IMR-90 (cell line): ENCODE measurements around the gene JAKMIP2. TPM values are rescaled to one million over a fixed set of nuclear protein-coding genes. Genes with fewer than 3 reads are reported as not detected.

Experiments used
- ATAC-seq: fragments of 200-7000 bp; cut with Tn5 transposase; 2 replicates; pipeline ENCODE4 v1.9.1; 2020; ENCODE audit warnings: low read depth, mild to moderate bottlenecking, moderate library complexity
- BruUV-seq: library from RNA; stranded (reverse); fragments of 400-500 nt; replicated peaks from 2 replicates; lab custom pipeline; 2021; lab: Mats Ljungman, UMichigan
- CTCF ChIA-PET: fragments of 300-600 bp; formaldehyde crosslinking; extraction: SDS; loops from one replicate; lab custom pipeline; 2021; ENCODE audit warnings: antibody characterized with exemption; lab: Yijun Ruan, JAX
- POLR2A ChIA-PET: fragments of 300-600 bp; sonication (Branson Sonifier 250); formaldehyde crosslinking; loops from one replicate; lab custom pipeline; 2022; ENCODE audit warnings: antibody characterized with exemption; ENCODE audit not compliant: unreplicated experiment; lab: Charles Lee
- DNase-seq: peaks from one replicate; pipeline ENCODE4 v3.0.0; 2013
- H2AFZ ChIP-seq: replicated peaks from 2 replicates; pipeline ENCODE3; 2013; ENCODE audit warnings: low read length, mild to moderate bottlenecking; ENCODE audit not compliant: poor library complexity
- H2AK5ac ChIP-seq: 2 replicates; pipeline ENCODE4 v1.6.1; 2013; ENCODE audit warnings: low read depth, low read length, inconsistent platforms
- H2AK9ac ChIP-seq: replicated peaks from 2 replicates; pipeline ENCODE3; 2013; ENCODE audit warnings: mild to moderate bottlenecking, low read depth, low read length, moderate library complexity; ENCODE audit not compliant: poor library complexity
- H2BK120ac ChIP-seq: 2 replicates; pipeline ENCODE4 v1.6.1; 2013; ENCODE audit warnings: low read depth, low read length, inconsistent platforms
- H2BK15ac ChIP-seq: 3 replicates; pipeline ENCODE4 v1.6.1; 2013; ENCODE audit warnings: low read depth, low read length, inconsistent platforms
- H2BK20ac ChIP-seq: 2 replicates; pipeline ENCODE4 v1.6.1; 2013; ENCODE audit warnings: low read depth, mild to moderate bottlenecking, inconsistent platforms, low read length, moderate library complexity
- H2BK5ac ChIP-seq: 2 replicates; pipeline ENCODE4 v1.6.1; 2013; ENCODE audit warnings: mild to moderate bottlenecking, low read depth, low read length, inconsistent platforms; ENCODE audit not compliant: poor library complexity, severe bottlenecking
- H3K14ac ChIP-seq: replicated peaks from 2 replicates; pipeline ENCODE4 v1.6.1; 2013; ENCODE audit warnings: low read depth, low read length, inconsistent platforms
- H3K18ac ChIP-seq: 2 replicates; pipeline ENCODE4 v1.6.1; 2013; ENCODE audit warnings: low read depth, low read length, control low read depth
- H3K23ac ChIP-seq: 2 replicates; pipeline ENCODE4 v1.6.1; 2013; ENCODE audit warnings: low read depth, low read length, inconsistent platforms
- H3K27ac ChIP-seq: 2 replicates; pipeline ENCODE4 v1.5.1; 2013; ENCODE audit warnings: mild to moderate bottlenecking, control low read depth, low read length; ENCODE audit not compliant: insufficient read depth
- H3K27me3 ChIP-seq: 2 replicates; pipeline ENCODE4 v1.6.1; 2013; ENCODE audit warnings: low read length; ENCODE audit not compliant: control insufficient read depth, insufficient read depth
- H3K36me3 ChIP-seq: 2 replicates; pipeline ENCODE4 v1.6.1; 2013; ENCODE audit warnings: low read length, mixed read lengths; ENCODE audit not compliant: control insufficient read depth, insufficient read depth
- H3K4ac ChIP-seq: 2 replicates; pipeline ENCODE4 v1.6.1; 2013; ENCODE audit warnings: low read depth, low read length, inconsistent platforms
- H3K4me1 ChIP-seq: 2 replicates; pipeline ENCODE4 v1.6.1; 2013; ENCODE audit warnings: low read length, mixed read lengths; ENCODE audit not compliant: control insufficient read depth, insufficient read depth
- H3K4me2 ChIP-seq: 2 replicates; pipeline ENCODE4 v1.6.1; 2013; ENCODE audit warnings: low read depth, mild to moderate bottlenecking, control low read depth, low read length, moderate library complexity
- H3K4me3 ChIP-seq: 2 replicates; pipeline ENCODE4 v1.5.1; 2013; ENCODE audit warnings: low read depth, mild to moderate bottlenecking, control low read depth, low read length, moderate library complexity; ENCODE audit not compliant: insufficient read depth
- H3K56ac ChIP-seq: 2 replicates; pipeline ENCODE4 v1.6.1; 2013; ENCODE audit warnings: low read length, inconsistent platforms; ENCODE audit not compliant: insufficient read depth; ENCODE audit errors: extremely low read depth
- H3K79me1 ChIP-seq, 2 experiments: 2 replicates each; pipeline ENCODE4 v1.6.1; 2013; ENCODE audit warnings: low read length in 2 of 2, inconsistent platforms in 1 of 2, low read depth in 1 of 2
- H3K9ac ChIP-seq: 2 replicates; pipeline ENCODE4 v1.6.1; 2013; ENCODE audit warnings: low read depth, low read length, control low read depth
- H3K9me1 ChIP-seq: 2 replicates; pipeline ENCODE4 v1.6.1; 2013; ENCODE audit warnings: low read length, inconsistent platforms; ENCODE audit not compliant: insufficient read depth
- H3K9me3 ChIP-seq: 2 replicates; pipeline ENCODE4 v1.6.1; 2013; ENCODE audit warnings: low read length; ENCODE audit not compliant: control insufficient read depth, insufficient read depth
- H4K20me1 ChIP-seq: 2 replicates; pipeline ENCODE4 v1.6.1; 2013; ENCODE audit warnings: low read length, inconsistent platforms; ENCODE audit not compliant: insufficient read depth
- H4K5ac ChIP-seq: 2 replicates; pipeline ENCODE4 v1.6.1; 2013; ENCODE audit warnings: mild to moderate bottlenecking, low read depth, low read length, control low read depth
- H4K8ac ChIP-seq, 2 experiments: 2 replicates each; pipeline ENCODE4 v1.6.1; 2013; ENCODE audit warnings: low read depth in 2 of 2, low read length in 2 of 2, control low read depth in 1 of 2, inconsistent platforms in 1 of 2
- H4K91ac ChIP-seq: 2 replicates; pipeline ENCODE4 v1.6.1; 2013; ENCODE audit warnings: low read depth, low read length, inconsistent platforms; ENCODE audit not compliant: insufficient read depth
- BHLHE40 ChIP-seq: fragments of 150-350 bp; IDR thresholded peaks from 2 replicates; pipeline ENCODE4 v1.6.1; 2016; ENCODE audit warnings: mild to moderate bottlenecking, low read depth, low read length
- CEBPB ChIP-seq: IDR thresholded peaks from 2 replicates; pipeline ENCODE4 v1.6.1; 2012; ENCODE audit warnings: low read depth, low read length, improper control_type of control experiment
- CHD1 ChIP-seq: IDR thresholded peaks from 2 replicates; pipeline ENCODE4 v1.6.1; 2012; ENCODE audit warnings: low read depth, low read length, improper control_type of control experiment
- CTCF ChIP-seq: conservative IDR thresholded peaks from 2 replicates; pipeline ENCODE4 v1.5.1; 2012; ENCODE audit warnings: mild to moderate bottlenecking, low read depth, low read length, improper control_type of control experiment
- ELK1 ChIP-seq: fragments of 150-350 bp; IDR thresholded peaks from 2 replicates; pipeline ENCODE4 v1.6.1; 2016; ENCODE audit warnings: low read depth, mild to moderate bottlenecking, low read length, moderate library complexity, borderline replicate concordance
- FOS ChIP-seq: fragments of 150-350 bp; IDR thresholded peaks from 2 replicates; pipeline ENCODE4 v1.6.1; 2016; ENCODE audit warnings: low read depth, low read length
- MAFK ChIP-seq: IDR thresholded peaks from 2 replicates; pipeline ENCODE4 v1.6.1; 2012; ENCODE audit warnings: low read depth, low read length, improper control_type of control experiment
- MAZ ChIP-seq: IDR thresholded peaks from 2 replicates; pipeline ENCODE4 v1.6.1; 2012; ENCODE audit warnings: low read depth, mild to moderate bottlenecking, low read length, improper control_type of control experiment, moderate library complexity, borderline replicate concordance
- MXI1 ChIP-seq: IDR thresholded peaks from 2 replicates; pipeline ENCODE4 v1.6.1; 2012; ENCODE audit warnings: low read depth, mild to moderate bottlenecking, low read length, moderate library complexity, borderline replicate concordance
- NFE2L2 ChIP-seq: fragments of 150-350 bp; IDR thresholded peaks from 2 replicates; pipeline ENCODE4 v1.6.1; 2016; ENCODE audit warnings: low read depth, mild to moderate bottlenecking, low read length
- POLR2A ChIP-seq: IDR thresholded peaks from 2 replicates; pipeline ENCODE4 v1.6.1; 2012; ENCODE audit warnings: mild to moderate bottlenecking, low read depth, low read length
- RAD21 ChIP-seq: IDR thresholded peaks from 2 replicates; pipeline ENCODE4 v1.6.1; 2012; ENCODE audit warnings: low read length, improper control_type of control experiment
- RCOR1 ChIP-seq: IDR thresholded peaks from 2 replicates; pipeline ENCODE4 v1.6.1; 2012; ENCODE audit warnings: mild to moderate bottlenecking, low read length, improper control_type of control experiment; ENCODE audit not compliant: insufficient replicate concordance
- RFX5 ChIP-seq: IDR thresholded peaks from 2 replicates; pipeline ENCODE4 v1.8.0; 2012; ENCODE audit warnings: low read depth, mild to moderate bottlenecking, low read length, moderate library complexity
- SMC3 ChIP-seq: fragments of 150-350 bp; IDR thresholded peaks from 2 replicates; pipeline ENCODE4 v1.6.1; 2016; ENCODE audit warnings: low read depth, mild to moderate bottlenecking, antibody characterized with exemption, low read length, moderate library complexity
- USF2 ChIP-seq: fragments of 150-350 bp; IDR thresholded peaks from 2 replicates; pipeline ENCODE4 v1.6.1; 2017; ENCODE audit warnings: mild to moderate bottlenecking, antibody characterized with exemption, low read length, low read depth
- WGBS, 2 experiments: methylation state at CpG; one replicate each; pipeline versions ENCODE4 v1.1.5 to v1.1.7; 2013; ENCODE audit warnings: missing lambda C conversion rate in 2 of 2; ENCODE audit not compliant: insufficient read length in 1 of 2; ENCODE audit errors: extremely low coverage in 2 of 2; 5-methylcytosine and 5-hydroxymethylcytosine counted together
- dilution Hi-C: fragments of 300-500 bp; cut with HindIII; formaldehyde crosslinking; loops from one replicate; pipeline ENCODE4 v1.14.3; 2018; ENCODE audit warnings: low sequenced_read_pairs; ENCODE audit not compliant: unreplicated experiment
- in situ Hi-C: fragments of 300-500 bp; cut with MboI; formaldehyde crosslinking; loops from 3 replicates; pipeline ENCODE4 v1.14.3; 2019; ENCODE audit warnings: low sequenced_read_pairs, inconsistent platforms, mixed read lengths
- intact Hi-C: fragments of 100-400 bp; cut with micrococcal nuclease; formaldehyde crosslinking; loops from 2 replicates; pipeline ENCODE4 v1.10.0; 2022
- polyA plus RNA-seq, 3 experiments: library from polyadenylated mRNA; depleted of rRNA; stranded (reverse); fragments of >200 nt; gene quantifications; 2 replicates each; pipeline ENCODE4 v1.2.3, GENCODE V29; 2012; ENCODE audit warnings: low replicate concordance in 1 of 3
- total RNA-seq: library from RNA; depleted of rRNA; stranded (reverse); fragments of >200 nt; gene quantifications from 2 replicates; pipeline ENCODE4 v1.2.3, GENCODE V29; 2012

The JAKMIP2 gene
- total and polyA plus RNA-seq, 2 of the 4 experiments (the other 2 are of a cell fraction) = under 0.01 TPM; not detected in 1

GRCh38 chr5:147791181-147791580 lies 8.7 kb upstream of the JAKMIP2 start:
- Histone ChIP-seq H2BK120ac (no peak overlapping the region), H3K9ac (no peak overlapping the region), H3K23ac (no peak overlapping the region), H3K9me3 (no peaks in the 10 kb centered on the region), H2BK20ac (no peak overlapping the region), H3K56ac (no peak overlapping the region), H3K27me3 (no peaks in the 10 kb centered on the region), H2AK5ac (no peak overlapping the region), H2AFZ (no peak overlapping the region), H3K4ac (no peak overlapping the region), H4K5ac (no peak overlapping the region), H4K20me1 (no peaks in the 10 kb centered on the region), H3K4me1 (no peaks in the 10 kb centered on the region), H3K4me2 (no peak overlapping the region), H3K79me1 (no peaks in the 10 kb centered on the region), H4K8ac (no peak overlapping the region), H3K27ac (no peak overlapping the region), H4K91ac (no peak overlapping the region), H3K4me3 (no peak overlapping the region), H3K18ac (no peak overlapping the region), H2BK5ac (no peak overlapping the region), H3K9me1 (no peaks in the 10 kb centered on the region), H3K14ac (no peak overlapping the region), H3K36me3 (no peaks in the 10 kb centered on the region), H2BK15ac (no peak overlapping the region), H2AK9ac (no peak overlapping the region)
- no TSS peak for BruUV-seq
- no peak for TF ChIP-seq MAZ
- no peak for TF ChIP-seq BHLHE40
- no peak for TF ChIP-seq CEBPB
- TF ChIP-seq POLR2A = no peak
- TF ChIP-seq MAFK = no peak
- TF ChIP-seq RFX5 = no peak
- no peak for TF ChIP-seq FOS
- no peak for TF ChIP-seq SMC3
- no peak for TF ChIP-seq MXI1
- TF ChIP-seq RCOR1 = no peak
- no peak for TF ChIP-seq NFE2L2
- no peak for TF ChIP-seq USF2
- no peak for TF ChIP-seq CHD1
- TF ChIP-seq RAD21 = no peak
- no peak for TF ChIP-seq CTCF
- no peak for TF ChIP-seq ELK1
- intact Hi-C loops = no loop called here
- CTCF ChIA-PET = no interaction called here
- in situ Hi-C loops = no loop called here
- no CpG with 5 or more reads among the region's 6 CpGs for WGBS, 2 experiments
- POLR2A ChIA-PET = no interaction called here
- ATAC-seq = no peak
- dilution Hi-C loops = no loop called here
- DNase-seq = no peak
